ENCODE data around the gene FAM234B. TPM values are rescaled to one million over a fixed set of nuclear protein-coding genes. Genes with fewer than 3 reads are reported as not detected.

The FAM234B gene
- total RNA-seq, 3 donors from 2014 or later = 8.0 to 8.7 (median 8.4) TPM

GRCh38 chr12:13084898-13085640 lies 40.9 kb downstream of the FAM234B start:
- Mint-ChIP-seq H3K4me3 (no peak overlapping the region), H3K36me3 (ENCODE audit: insufficient read depth) (peaks cover 16% of the 10 kb centered on the region), H3K4me1 (ENCODE audit: low read depth) (no peaks in the 10 kb centered on the region), H3K27me3 (ENCODE audit: low read depth) (no peaks in the 10 kb centered on the region), H3K9me3 (no peaks in the 10 kb centered on the region)
- DNase-seq = no peak
- no peak for ATAC-seq

- Mint-ChIP-seq H3K36me3 (ENCODE audit: insufficient read depth) (peaks cover 16% of the 10 kb centered on the region), H3K4me3 (no peak overlapping the region), H3K27me3 (ENCODE audit: low read depth) (no peaks in the 10 kb centered on the region), H3K9me3 (no peaks in the 10 kb centered on the region), H3K4me1 (ENCODE audit: low read depth) (no peaks in the 10 kb centered on the region)
- DNase-seq (no peak), ATAC-seq (no peak)
Observed at GRCh38 chr12:13085968-13086686, 41.9 kb downstream of the FAM234B start.

- no peak overlapping the region for H3K4me3 Mint-ChIP-seq
- H3K9me3 Mint-ChIP-seq = no peaks in the 10 kb centered on the region
- H3K36me3 Mint-ChIP-seq (ENCODE audit: insufficient read depth) = peaks cover 16% of the 10 kb centered on the region
- DNase-seq = no peak
- H3K27me3 Mint-ChIP-seq (ENCODE audit: low read depth) = no peaks in the 10 kb centered on the region
- no peaks in the 10 kb centered on the region for H3K4me1 Mint-ChIP-seq (ENCODE audit: low read depth)
- ATAC-seq = no peak
Observed at GRCh38 chr12:13087766-13088165, 43.6 kb downstream of the FAM234B start.

- no peaks in the 10 kb centered on the region for H3K4me1 Mint-ChIP-seq (ENCODE audit: low read depth)
- H3K36me3 Mint-ChIP-seq (ENCODE audit: insufficient read depth) = peaks cover 16% of the 10 kb centered on the region
- H3K27me3 Mint-ChIP-seq (ENCODE audit: low read depth) = no peaks in the 10 kb centered on the region
- DNase-seq (no peak), ATAC-seq (no peak)
- no peaks in the 10 kb centered on the region for H3K9me3 Mint-ChIP-seq
- H3K4me3 Mint-ChIP-seq = no peak overlapping the region
Observed at GRCh38 chr12:13088496-13088895, 44.3 kb downstream of the FAM234B start.

- Mint-ChIP-seq H3K4me3 (no peak overlapping the region), H3K36me3 (ENCODE audit: insufficient read depth) (peaks cover 5% of the 10 kb centered on the region), H3K9me3 (no peaks in the 10 kb centered on the region), H3K27me3 (ENCODE audit: low read depth) (no peaks in the 10 kb centered on the region), H3K4me1 (ENCODE audit: low read depth) (no peaks in the 10 kb centered on the region)
- no peak for DNase-seq
- ATAC-seq = no peak
Observed at GRCh38 chr12:13090054-13090453, 45.9 kb downstream of the FAM234B start.

- ATAC-seq = no peak
- no peaks in the 10 kb centered on the region for H3K9me3 Mint-ChIP-seq
- H3K36me3 Mint-ChIP-seq (ENCODE audit: insufficient read depth) = no peaks in the 10 kb centered on the region
- DNase-seq = no peak
- H3K4me3 Mint-ChIP-seq = no peak overlapping the region
- H3K27me3 Mint-ChIP-seq (ENCODE audit: low read depth) = no peaks in the 10 kb centered on the region
- H3K4me1 Mint-ChIP-seq (ENCODE audit: low read depth) = no peaks in the 10 kb centered on the region
Observed at GRCh38 chr12:13091832-13092231, 47.7 kb downstream of the FAM234B start.

GRCh38 chr12:13093191-13093847 lies 49.1 kb downstream of the FAM234B start:
- DNase-seq = no peak
- no peak for ATAC-seq
- Mint-ChIP-seq H3K4me1 (ENCODE audit: low read depth) (peaks cover 8% of the 10 kb centered on the region), H3K9me3 (no peaks in the 10 kb centered on the region), H3K36me3 (ENCODE audit: insufficient read depth) (no peaks in the 10 kb centered on the region), H3K27me3 (ENCODE audit: low read depth) (no peaks in the 10 kb centered on the region), H3K4me3 (no peak overlapping the region)

GRCh38 chr12:13093848-13094220 lies 49.7 kb downstream of the FAM234B start:
- H3K27me3 Mint-ChIP-seq (ENCODE audit: low read depth) = no peaks in the 10 kb centered on the region
- no peak for ATAC-seq
- H3K9me3 Mint-ChIP-seq = no peaks in the 10 kb centered on the region
- no peak for DNase-seq
- H3K4me1 Mint-ChIP-seq (ENCODE audit: low read depth) = peaks cover 13% of the 10 kb centered on the region
- H3K36me3 Mint-ChIP-seq (ENCODE audit: insufficient read depth) = no peaks in the 10 kb centered on the region
- no peak overlapping the region for H3K4me3 Mint-ChIP-seq

- H3K27me3 Mint-ChIP-seq (ENCODE audit: low read depth) = no peaks in the 10 kb centered on the region
- H3K9me3 Mint-ChIP-seq = no peaks in the 10 kb centered on the region
- no peaks in the 10 kb centered on the region for H3K36me3 Mint-ChIP-seq (ENCODE audit: insufficient read depth)
- DNase-seq (no peak), ATAC-seq (no peak)
- H3K4me1 Mint-ChIP-seq (ENCODE audit: low read depth) = peaks cover 18% of the 10 kb centered on the region
- H3K4me3 Mint-ChIP-seq = no peak overlapping the region
Observed at GRCh38 chr12:13094367-13094766, 50.2 kb downstream of the FAM234B start.

GRCh38 chr12:13095266-13095995 lies 51.2 kb downstream of the FAM234B start:
- ATAC-seq (no peak), DNase-seq (no peak)
- H3K9me3 Mint-ChIP-seq = no peaks in the 10 kb centered on the region
- H3K36me3 Mint-ChIP-seq (ENCODE audit: insufficient read depth) = no peaks in the 10 kb centered on the region
- H3K4me1 Mint-ChIP-seq (ENCODE audit: low read depth) = peaks cover 28% of the 10 kb centered on the region
- no peaks in the 10 kb centered on the region for H3K27me3 Mint-ChIP-seq (ENCODE audit: low read depth)
- H3K4me3 Mint-ChIP-seq = no peak overlapping the region

- Mint-ChIP-seq H3K27me3 (ENCODE audit: low read depth) (no peaks in the 10 kb centered on the region), H3K36me3 (ENCODE audit: insufficient read depth) (no peaks in the 10 kb centered on the region), H3K4me1 (ENCODE audit: low read depth) (peaks cover 43% of the 10 kb centered on the region), H3K4me3 (peak overlapping the region; percentile 64), H3K9me3 (no peaks in the 10 kb centered on the region)
- DNase-seq (no peak), ATAC-seq (no peak)
Observed at GRCh38 chr12:13097491-13098011, 53.4 kb downstream of the FAM234B start.

- H3K4me1 Mint-ChIP-seq (ENCODE audit: low read depth) = peaks cover 53% of the 10 kb centered on the region
- ATAC-seq = no peak
- no peaks in the 10 kb centered on the region for H3K9me3 Mint-ChIP-seq
- H3K4me3 Mint-ChIP-seq = no peak overlapping the region
- no peak for DNase-seq
- H3K36me3 Mint-ChIP-seq (ENCODE audit: insufficient read depth) = no peaks in the 10 kb centered on the region
- no peaks in the 10 kb centered on the region for H3K27me3 Mint-ChIP-seq (ENCODE audit: low read depth)
Observed at GRCh38 chr12:13099066-13099843, 55.1 kb downstream of the FAM234B start.

GRCh38 chr12:13099844-13100604 lies 55.8 kb downstream of the FAM234B start:
- Mint-ChIP-seq H3K4me3 (peak overlapping the region; percentile 76), H3K27me3 (ENCODE audit: low read depth) (no peaks in the 10 kb centered on the region), H3K36me3 (ENCODE audit: insufficient read depth) (no peaks in the 10 kb centered on the region), H3K9me3 (no peaks in the 10 kb centered on the region), H3K4me1 (ENCODE audit: low read depth) (peaks cover 53% of the 10 kb centered on the region)
- DNase-seq (no peak), ATAC-seq (no peak)

All from activated T-cell treated with anti-CD3 and anti-CD28 coated beads, Interleukin-2, amount 50 U/mL, for 4 hours (primary cell).